PFSK-1 (cell line): Measurements from ENCODE around the gene ANKRD33.

Experiments
- FOXP2 ChIP-seq: optimal IDR thresholded peaks from 2 replicates; pipeline ENCODE3; 2011; ENCODE audit warnings: borderline replicate concordance, control low read depth, inconsistent platforms; ENCODE audit not compliant: insufficient read depth; ENCODE audit errors: extremely low read length, extremely low read depth
- POLR2AphosphoS5 ChIP-seq: IDR thresholded peaks from 2 replicates; pipeline ENCODE4 v1.6.1; 2012; ENCODE audit warnings: low read depth, mild to moderate bottlenecking, control low read depth, low read length, moderate library complexity
- REST ChIP-seq, 2 experiments: IDR thresholded peaks; 2 replicates each; pipeline versions ENCODE4 v1.6.1 to v1.8.0; 2011 to 2012; ENCODE audit warnings: low read depth in 2 of 2, low read length in 2 of 2, control low read depth in 1 of 2, inconsistent platforms in 1 of 2, mild to moderate bottlenecking in 1 of 2, moderate library complexity in 1 of 2; ENCODE audit not compliant: insufficient read depth in 1 of 2
- SIN3A ChIP-seq: IDR thresholded peaks from 2 replicates; pipeline ENCODE4 v1.6.1; 2012; ENCODE audit warnings: mild to moderate bottlenecking, low read length, moderate library complexity, borderline replicate concordance; ENCODE audit not compliant: insufficient read depth
- TAF1 ChIP-seq: IDR thresholded peaks from 2 replicates; pipeline ENCODE4 v1.6.1; 2012; ENCODE audit warnings: low read length, control low read depth, borderline replicate concordance; ENCODE audit not compliant: insufficient read depth

The ANKRD33 gene

GRCh38 chr12:51910691-51911090 is 22.8 kb downstream of the ANKRD33 start:
- TF ChIP-seq FOXP2 (no peak), TAF1 (no peak), SIN3A (no peak), POLR2AphosphoS5 (no peak), REST (IDR thresholded peaks at IDR 0.05; ENCODE audit: insufficient read depth in 1 of 2, low read depth in 2 of 2, low read length in 2 of 2) (no peak)

GRCh38 chr12:51911307-51911706 is 23.4 kb downstream of the ANKRD33 start:
- TF ChIP-seq FOXP2 (no peak), REST (IDR thresholded peaks at IDR 0.05; ENCODE audit: insufficient read depth in 1 of 2, low read depth in 2 of 2, low read length in 2 of 2) (no peak), POLR2AphosphoS5 (no peak), SIN3A (no peak), TAF1 (no peak; the same call in 1 of the 2 replicates)

- TF ChIP-seq SIN3A: 0 out of 2 replicates have a peak, but pooled peaks have one; percentile 48
- 0 out of 2 replicates have a peak, but pooled peaks have one; percentile 34 for TF ChIP-seq TAF1
- TF ChIP-seq REST (IDR thresholded peaks at IDR 0.05; ENCODE audit: insufficient read depth in 1 of 2, low read depth in 2 of 2, low read length in 2 of 2): peak in 1 of 2 experiments; percentile 43; a peak in 1 of 4 replicates
- peak; percentile 55 for TF ChIP-seq POLR2AphosphoS5
- no peak for TF ChIP-seq FOXP2
Observed at GRCh38 chr12:51911788-51912711, 24.1 kb downstream of the ANKRD33 start.

GRCh38 chr12:51913071-51914033 is 25.4 kb downstream of the ANKRD33 start:
- TF ChIP-seq TAF1: no peak
- TF ChIP-seq FOXP2: no peak
- no peak for TF ChIP-seq POLR2AphosphoS5
